CD4-positive, alpha-beta T cell treated with Interleukin-12 subunit alpha and Interleukin-12 subunit beta, for 1 hour (primary cell): ENCODE measurements around the gene C16orf78.
"Not testable (repeated sequence)": the region's sequence is repeated elsewhere in the genome, so short reads cannot be mapped to it uniquely, and the experiment has no call there.

Source experiments
- DNase-seq: peaks from one replicate; pipeline ENCODE4 v3.0.0-alpha.2; 2020

C16orf78 gene

GRCh38 chr16:49350265-49351095 is 23.1 kb upstream of the C16orf78 start:
- DNase-seq: peak; percentile 11

- DNase-seq: no peak
Observed at GRCh38 chr16:49351096-49351487, 22.5 kb upstream of the C16orf78 start.

GRCh38 chr16:49352892-49353291 is 20.7 kb upstream of the C16orf78 start:
- no peak for DNase-seq

- no peak for DNase-seq
Observed at GRCh38 chr16:49353680-49354079, 19.9 kb upstream of the C16orf78 start.

- DNase-seq: no peak
Observed at GRCh38 chr16:49354101-49354500, 19.5 kb upstream of the C16orf78 start.

- DNase-seq: no peak
Observed at GRCh38 chr16:49354991-49355390, 18.6 kb upstream of the C16orf78 start.

- DNase-seq: no peak
Observed at GRCh38 chr16:49355933-49356665, 17.5 kb upstream of the C16orf78 start.

- no peak for DNase-seq
Observed at GRCh38 chr16:49356728-49357488, 16.7 kb upstream of the C16orf78 start.

- DNase-seq: no peak
Observed at GRCh38 chr16:49359591-49359990, 14.0 kb upstream of the C16orf78 start.

GRCh38 chr16:49361731-49362130 is 11.9 kb upstream of the C16orf78 start:
- not testable (repeated sequence) for DNase-seq

GRCh38 chr16:49362230-49362629 is 11.4 kb upstream of the C16orf78 start:
- no peak for DNase-seq

GRCh38 chr16:49365711-49366509 is 7.7 kb upstream of the C16orf78 start:
- no peak for DNase-seq

GRCh38 chr16:49366669-49367068 is 6.9 kb upstream of the C16orf78 start:
- no peak for DNase-seq

- DNase-seq: no peak
Observed at GRCh38 chr16:49369651-49370611, 3.7 kb upstream of the C16orf78 start.

- DNase-seq: no peak
Observed at GRCh38 chr16:49376206-49376605, 2.6 kb downstream of the C16orf78 start.

GRCh38 chr16:49377196-49377755 is 3.7 kb downstream of the C16orf78 start:
- no peak for DNase-seq

- no peak for DNase-seq
Observed at GRCh38 chr16:49378238-49378637, 4.6 kb downstream of the C16orf78 start.

GRCh38 chr16:49378816-49379215 is 5.2 kb downstream of the C16orf78 start:
- no peak for DNase-seq

- no peak for DNase-seq
Observed at GRCh38 chr16:49382916-49383315, 9.3 kb downstream of the C16orf78 start.

GRCh38 chr16:49395021-49395420 is 21.4 kb downstream of the C16orf78 start:
- no peak for DNase-seq

- DNase-seq: no peak
Observed at GRCh38 chr16:49396206-49396720, 22.7 kb downstream of the C16orf78 start.
